HG03139 (cell line): ENCODE data around the gene MYRIP.
"Not testable (repeated sequence)": the region's sequence is repeated elsewhere in the genome, so short reads cannot be mapped to it uniquely, and the experiment has no call there.

ENCODE experiments used
- ATAC-seq: cut with Tn5 transposase; IDR thresholded peaks from one replicate; pipeline ENCODE4 v1.9.1; 2021; ENCODE audit not compliant: unreplicated experiment

Gene MYRIP

DNA sequence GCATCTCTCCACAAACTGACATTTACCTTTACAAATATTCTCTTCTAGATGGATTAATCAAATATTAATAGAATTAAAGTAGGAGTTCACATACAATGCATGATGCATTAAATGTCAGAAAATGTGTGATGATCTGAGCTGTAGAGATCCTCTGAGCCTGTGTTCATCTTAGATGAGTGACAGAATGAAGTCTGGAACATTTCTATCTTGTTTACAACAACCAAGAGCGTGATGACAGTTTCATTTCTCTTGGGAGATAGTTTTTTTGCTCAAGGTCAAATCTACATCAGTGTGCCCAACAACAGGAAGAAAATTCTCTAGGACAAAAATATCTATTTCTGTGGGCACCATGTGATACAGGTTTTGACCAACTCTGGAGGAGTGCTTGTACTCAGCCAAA is 211.9 kb downstream of the MYRIP start:
- no peak for ATAC-seq

DNA sequence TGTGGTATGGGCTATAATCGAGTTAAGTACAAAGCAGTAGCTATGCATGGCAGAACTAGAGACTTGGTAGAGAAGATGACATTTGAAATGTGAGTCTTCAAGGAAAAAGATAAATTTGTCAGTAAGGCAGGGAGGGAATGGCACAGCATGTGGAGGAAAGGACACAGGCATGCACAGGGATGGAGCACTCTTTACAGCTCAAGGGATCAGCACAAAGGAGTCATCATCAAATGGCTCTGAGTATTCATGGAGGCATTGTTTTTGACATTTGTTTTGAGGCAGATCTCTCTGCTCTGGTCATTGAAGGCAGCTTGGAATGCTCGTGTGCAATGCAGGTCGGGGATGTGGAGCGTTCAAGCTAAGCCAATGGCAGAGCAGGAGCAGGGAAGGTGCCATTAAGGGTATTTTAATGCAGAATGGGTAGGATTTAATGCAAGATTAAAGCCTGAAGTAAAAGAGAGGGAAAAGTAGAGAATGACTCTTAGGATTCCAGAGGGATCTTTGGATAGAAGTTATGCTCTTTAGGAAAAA is 213.0 kb downstream of the MYRIP start:
- no peak for ATAC-seq

DNA sequence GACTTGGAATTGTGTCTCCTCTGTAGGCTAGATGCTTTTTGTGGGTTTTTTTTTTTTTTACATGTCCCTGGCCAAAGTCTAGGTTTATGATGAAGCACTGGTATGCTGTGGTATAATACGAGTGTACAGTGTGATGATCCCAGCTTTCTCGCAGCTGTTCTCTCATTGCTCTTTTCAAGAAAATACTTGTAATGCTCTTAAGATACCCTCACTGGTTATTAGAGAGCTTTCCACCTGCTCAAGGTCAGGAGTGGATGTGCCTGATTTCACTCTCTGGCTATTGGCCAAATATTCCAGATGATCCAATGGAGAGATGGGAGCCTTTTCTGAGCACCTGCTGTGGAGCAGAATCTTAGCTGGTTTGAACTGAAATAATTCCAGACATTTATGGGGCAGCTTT is 215.1 kb downstream of the MYRIP start:
- ATAC-seq = no peak

DNA sequence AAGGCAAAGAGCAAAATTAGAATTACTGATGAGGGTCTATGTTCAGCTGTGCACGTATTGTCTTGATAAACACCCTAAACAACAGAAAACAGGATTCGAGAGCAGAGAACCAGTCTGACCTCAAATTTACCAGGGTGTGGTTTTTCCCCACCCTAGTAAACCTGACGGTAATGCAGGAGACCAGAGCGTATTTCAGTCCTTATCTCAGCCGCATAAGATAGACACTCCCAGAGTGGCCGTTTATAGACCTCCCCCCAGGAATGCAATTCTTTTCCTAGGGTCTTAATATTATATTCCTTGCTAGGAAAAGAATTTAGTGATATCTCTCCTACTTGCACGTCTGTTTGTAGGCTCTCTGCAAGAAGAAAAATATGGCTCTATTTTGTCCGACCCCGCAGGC is 216.5 kb downstream of the MYRIP start:
- ATAC-seq = not testable (repeated sequence)

DNA sequence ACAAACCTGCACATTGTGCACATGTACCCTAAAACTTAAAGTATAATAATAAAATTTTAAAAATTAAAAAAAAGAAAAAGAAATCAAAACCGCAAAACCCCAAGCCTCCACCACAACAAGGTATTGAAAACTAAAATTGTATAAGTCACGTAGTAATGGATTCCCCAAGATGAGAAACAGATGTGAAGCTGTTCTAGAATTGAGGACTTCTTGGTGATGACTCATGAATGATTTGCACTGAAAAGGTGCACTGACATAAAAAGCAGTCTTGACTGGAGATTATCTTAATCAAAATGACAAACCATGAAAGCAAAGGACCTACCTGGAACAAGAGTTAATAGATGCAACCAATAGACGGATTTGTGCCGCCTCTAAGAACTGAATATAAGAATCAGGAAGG is 225.8 kb downstream of the MYRIP start:
- no peak for ATAC-seq

DNA sequence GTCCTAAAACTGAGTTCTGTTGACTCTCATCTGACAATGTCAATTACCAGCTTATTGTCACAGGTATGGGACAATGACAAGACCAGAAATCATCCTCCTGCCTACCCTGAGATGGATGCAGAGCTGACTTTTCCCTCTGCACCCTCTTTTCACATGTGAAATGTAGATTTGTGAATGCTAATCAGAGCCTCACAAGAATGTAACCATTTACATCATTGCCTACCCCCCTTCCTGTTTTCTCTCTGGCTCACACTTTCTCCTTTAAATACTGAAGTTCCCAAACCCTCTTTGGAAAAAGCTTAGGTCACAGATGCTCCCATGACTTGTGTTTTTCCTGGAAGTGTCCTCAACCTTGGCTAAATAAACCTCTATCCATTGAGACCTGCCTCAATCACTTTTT is 228.2 kb downstream of the MYRIP start:
- no peak for ATAC-seq

DNA sequence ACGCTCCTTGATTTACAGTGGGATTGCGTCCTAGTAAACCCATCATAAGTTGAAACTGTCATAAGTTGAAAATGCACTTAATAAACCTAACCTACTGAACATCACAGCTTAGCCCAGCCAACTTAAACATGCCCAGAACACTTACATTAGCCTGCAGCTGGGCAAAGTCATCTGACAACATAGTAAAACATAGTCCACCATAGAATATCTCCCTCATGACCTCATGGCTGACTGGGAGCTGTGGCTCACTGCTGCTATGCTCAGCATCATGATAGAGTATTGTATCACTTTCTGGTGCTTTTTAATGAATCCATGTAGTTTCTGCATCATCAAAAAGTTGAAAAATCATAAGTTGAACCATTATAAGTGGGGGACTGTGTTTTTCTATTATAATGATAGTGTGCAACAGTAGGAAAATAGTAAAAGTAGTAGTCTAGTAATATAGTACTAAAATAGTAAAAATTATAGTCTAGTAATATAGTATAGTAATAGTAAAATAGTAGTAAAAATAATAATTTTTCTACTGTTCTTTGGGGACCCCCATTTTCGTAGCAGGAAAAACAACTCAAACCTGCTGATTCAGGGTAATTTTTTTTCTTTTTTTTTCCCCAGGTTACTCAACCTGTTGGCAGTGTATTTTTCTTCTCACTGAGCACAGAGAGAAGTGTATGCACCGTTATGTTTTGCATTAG is 233.5 kb downstream of the MYRIP start:
- no peak for ATAC-seq

DNA sequence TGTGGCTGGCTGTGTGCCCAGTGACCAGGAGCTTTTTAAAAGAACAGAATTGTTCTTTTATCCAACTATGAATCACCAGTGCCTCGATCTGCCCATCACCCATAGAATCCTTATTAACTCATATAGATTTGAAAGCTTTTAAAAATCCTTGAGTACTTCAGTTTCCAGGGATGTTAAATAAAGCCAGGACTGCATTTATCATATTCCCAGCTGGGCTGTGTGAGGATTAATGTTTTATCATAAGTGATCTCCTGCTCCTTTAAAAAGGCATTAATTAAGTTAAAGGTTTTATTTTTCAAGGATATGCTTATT is 234.0 kb downstream of the MYRIP start:
- no peak for ATAC-seq

DNA sequence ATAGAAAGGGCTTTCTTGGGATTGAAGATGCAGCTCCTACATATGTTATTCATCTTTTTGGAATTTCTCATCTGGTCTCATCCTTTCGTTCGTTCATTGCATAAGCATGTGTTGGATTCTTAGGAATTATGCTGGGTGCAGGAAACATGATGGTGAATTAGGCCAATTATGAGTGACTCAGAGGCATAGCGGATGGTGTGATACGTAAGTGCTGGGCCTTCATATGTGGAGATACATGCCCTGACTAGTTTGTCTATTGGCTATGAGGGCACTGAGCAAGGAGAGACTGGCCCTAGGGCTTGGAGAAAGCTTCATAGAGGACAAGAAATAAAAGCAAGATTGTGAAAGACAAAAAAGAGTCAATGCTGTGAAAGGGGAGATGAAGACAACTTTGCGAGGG is 235.1 kb downstream of the MYRIP start:
- ATAC-seq = no peak

DNA sequence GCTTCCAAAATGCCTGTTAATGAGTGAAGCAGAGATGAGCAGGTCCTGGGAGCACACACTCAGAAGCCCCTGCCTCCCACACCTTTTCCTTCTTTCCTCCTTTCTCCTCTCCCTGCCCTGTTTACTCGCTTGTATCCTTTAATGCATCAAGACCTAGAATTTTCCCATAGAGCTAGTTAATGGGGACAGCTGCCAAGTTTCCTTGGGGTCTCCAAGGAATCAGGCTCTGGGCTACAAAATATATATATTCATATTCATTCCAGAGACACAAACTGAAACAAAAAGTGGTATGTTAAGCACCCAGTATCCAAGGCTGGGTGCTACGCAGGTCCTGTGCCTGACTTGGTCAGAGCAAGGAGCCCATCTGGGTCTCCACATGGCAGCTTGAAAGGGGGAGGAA is 235.6 kb downstream of the MYRIP start:
- ATAC-seq = no peak

DNA sequence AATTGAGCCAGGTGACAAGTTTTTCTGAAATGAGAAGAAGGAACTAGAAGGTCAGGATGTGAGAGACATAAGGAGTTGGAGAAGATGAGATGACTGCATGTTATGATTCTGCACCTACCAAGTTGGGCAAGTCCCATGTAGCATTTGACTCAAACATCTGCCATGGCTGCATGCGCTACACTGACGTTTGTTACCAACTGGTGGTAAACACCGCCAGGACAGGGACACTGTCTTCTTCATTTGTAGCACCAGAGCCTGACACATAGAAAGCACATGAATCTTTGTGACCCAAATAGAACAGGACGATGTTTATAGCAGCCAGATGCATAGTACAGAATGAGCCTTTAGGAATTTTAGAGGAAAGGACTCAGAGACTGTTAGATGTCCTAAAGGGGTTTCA is 236.7 kb downstream of the MYRIP start:
- ATAC-seq = no peak

DNA sequence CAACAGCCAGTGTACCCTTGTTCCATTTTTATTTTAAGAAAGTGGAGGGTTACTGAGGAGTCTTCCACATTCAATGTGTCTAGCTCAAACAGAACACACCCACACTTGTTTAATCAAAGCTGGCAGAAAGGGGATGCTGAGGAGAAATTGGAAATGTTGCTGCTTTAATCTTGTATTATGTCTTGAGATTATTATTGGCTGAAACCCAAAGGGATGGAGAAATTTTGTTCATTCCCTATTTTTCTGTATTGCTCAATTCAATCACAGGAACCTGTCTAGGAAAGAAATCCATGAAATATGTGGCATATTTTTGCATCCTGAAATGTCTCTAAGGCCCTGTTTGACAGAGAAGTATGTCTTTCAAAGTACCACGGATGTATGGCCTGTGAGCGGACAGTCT is 238.0 kb downstream of the MYRIP start:
- ATAC-seq = no peak

DNA sequence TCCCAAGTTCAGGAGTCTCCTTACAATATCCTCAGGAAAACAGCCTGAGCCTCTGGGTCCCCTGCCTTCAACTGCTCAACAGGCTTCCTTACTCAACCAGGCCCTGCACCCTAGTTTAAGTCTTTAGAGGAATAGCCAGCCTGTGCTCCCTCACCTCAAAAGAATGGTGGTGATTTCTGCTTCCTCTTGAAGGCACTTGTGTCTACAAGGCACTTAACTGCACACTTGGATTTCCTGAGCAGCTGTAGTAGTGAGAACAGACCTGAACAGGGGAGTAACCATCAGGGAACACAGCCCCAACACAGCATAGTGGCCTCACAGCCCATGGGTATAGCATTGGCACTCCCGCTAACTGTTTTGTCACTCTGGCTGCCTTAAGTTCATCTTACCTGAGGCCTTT is 244.3 kb downstream of the MYRIP start:
- ATAC-seq = no peak

DNA sequence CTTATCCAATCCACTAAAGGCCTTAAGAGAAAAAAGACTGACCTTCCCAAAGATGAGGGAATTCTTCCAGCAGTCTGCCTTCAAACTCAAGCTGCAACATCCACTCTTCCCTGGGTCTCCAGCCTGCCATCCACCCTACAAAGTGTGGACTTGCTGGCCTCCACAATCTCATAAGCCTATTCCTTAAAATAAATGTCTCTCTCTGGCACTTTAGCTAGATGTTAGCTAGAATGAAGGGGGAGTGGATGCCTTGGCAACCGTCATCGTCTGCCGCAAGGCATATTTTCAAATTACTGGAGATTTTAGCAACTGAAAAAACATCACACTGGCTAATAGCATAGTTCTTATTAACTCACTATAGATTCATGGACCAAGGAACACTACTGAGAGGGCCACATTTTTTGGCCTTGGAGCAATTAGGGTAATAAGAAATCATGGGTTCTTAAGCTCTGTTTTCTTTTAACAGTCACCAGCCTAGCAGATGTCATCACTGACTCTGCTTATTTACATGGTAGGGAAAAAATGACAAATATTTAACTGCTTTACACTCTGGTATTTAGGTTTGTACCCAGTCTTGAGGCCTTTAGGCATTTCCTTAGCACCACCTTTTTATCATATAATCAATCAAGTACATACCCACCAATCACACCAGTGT is 245.3 kb downstream of the MYRIP start:
- no peak for ATAC-seq

DNA sequence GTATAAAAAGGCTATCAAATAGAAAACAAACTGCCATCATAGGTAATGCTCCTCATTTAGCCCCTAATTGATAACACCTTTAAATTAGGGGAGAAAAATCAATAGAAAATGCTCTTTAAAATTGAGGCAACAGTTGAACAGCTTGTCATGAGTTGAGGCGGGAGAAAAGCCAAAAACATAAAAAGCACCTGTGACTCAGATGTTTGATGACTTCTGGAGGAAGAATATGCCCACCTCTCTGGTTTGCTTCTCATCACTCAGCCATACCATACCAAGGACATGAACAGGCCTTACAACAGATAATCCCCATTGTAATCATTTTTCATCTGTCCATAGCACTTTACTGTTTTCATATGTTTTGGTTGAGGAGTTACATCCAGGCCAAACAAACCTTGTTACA is 246.0 kb downstream of the MYRIP start:
- ATAC-seq = no peak

DNA sequence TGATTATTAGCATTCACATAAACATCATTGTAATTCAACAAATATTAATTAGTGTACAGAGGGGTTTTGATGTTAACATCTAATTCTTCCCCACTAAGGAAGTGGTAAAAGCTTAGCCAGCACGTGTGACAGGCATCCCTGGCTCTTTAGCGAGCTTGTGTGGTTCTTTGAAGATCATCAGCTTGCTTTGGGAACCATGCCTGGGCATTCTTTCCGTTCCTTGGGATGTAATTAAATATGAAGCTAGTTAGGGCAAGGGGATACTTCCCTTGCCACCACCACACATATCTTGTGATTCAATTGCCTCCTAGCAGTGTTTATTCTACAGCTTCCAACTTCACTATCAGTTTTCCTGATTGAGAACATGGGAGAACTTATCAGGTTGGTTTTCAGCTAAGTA is 246.5 kb downstream of the MYRIP start:
- ATAC-seq = no peak

DNA sequence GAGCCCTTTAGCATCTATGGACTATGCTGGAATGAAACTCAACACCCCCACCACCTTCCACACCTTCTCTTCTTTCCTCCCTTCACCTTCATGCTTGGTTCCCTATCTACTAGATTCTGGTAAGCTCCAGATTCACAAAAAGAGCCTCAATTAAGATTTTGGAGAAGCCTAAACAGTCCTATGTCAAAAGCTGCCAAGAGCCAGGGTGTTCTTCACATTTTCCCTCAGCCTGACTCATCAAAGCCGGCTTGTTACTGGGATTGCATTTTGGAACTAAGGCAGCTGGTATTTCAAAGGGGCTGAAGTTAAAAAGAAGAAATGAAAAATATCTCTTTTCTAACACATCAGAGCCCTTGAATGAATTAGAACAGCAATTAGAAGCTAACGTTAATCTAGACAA is 247.7 kb downstream of the MYRIP start:
- no peak for ATAC-seq

DNA sequence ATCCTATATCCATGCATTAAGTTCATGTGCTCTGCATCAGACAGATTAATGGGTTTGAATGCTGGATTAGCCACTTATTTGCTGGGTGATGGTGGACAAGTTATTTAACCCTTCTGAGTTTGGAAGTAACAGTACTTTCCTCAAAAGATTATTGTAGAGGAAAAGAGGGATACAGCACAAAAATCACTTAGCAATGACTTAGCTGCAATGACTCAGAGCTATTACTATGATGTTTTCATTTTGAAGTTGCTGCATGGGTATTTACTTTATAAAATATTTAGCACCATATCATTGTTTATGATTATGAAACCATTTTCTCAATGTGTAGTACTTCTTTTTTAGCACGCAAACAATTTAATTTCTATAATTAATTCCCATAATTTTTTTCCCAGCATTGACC is 248.4 kb downstream of the MYRIP start:
- ATAC-seq = no peak

DNA sequence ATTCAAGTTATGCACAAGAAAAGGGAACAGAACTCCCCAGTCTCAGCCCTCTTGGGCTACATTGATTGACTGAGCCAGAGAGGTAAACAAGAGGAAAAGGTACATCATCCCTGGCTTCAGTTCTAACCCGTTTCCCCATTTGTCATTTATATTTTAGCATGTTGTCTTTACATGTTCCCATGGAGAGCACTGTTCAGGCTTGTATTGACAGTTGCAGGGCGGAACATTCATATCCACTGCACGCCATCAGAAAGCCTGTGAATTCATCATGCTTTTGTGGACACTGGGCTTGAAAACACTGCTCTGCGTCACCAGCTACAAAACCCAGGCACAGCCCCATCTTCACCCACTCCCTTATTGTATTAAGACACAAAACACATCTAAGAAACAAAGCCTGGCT is 259.2 kb downstream of the MYRIP start:
- ATAC-seq = no peak

DNA sequence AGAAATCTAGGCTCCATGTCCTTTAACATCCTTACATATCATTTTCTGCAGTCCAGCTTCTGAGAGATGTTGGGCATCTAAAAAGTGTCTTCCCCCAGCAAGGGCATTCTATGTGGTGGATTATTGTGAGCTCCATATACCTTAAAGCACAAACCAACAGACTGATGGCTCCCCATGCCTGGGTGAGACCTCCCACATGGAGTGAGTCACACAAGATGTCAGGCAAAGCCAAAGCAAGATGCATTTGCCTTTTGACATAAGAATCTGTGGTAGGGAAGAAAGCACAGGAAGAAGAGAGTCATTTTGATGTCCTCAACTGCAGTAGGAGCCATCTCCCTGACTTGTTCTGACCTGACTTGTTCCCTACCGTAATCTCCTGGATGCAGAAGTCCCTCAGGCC is 261.4 kb downstream of the MYRIP start:
- ATAC-seq = no peak

DNA sequence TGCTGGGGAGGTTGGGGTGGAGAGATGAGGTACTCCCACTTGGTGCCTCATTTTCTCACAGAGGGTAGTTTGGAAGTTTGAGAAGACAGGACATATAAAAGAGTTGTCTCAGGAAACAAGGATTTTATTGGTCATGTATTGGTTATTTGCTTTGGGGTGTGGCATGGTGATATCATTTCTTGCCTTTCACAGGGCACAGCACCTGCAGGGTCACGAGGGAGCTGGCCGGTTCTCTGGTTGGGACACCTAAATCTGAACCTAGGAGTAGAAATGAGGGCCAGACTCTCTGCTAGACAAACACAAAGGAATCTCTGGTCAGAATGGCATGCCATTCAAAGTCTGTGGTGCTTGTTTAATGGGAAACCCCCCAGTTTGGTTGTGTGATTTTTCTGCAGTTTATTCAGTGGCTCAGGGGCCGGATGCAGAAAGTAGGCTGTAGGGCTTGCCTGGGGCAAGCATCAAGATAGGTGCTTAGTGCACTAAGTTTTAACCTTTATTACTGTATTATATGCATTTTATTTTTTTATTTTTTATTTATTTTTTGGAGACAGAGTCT is 262.4 kb downstream of the MYRIP start:
- ATAC-seq = no peak

DNA sequence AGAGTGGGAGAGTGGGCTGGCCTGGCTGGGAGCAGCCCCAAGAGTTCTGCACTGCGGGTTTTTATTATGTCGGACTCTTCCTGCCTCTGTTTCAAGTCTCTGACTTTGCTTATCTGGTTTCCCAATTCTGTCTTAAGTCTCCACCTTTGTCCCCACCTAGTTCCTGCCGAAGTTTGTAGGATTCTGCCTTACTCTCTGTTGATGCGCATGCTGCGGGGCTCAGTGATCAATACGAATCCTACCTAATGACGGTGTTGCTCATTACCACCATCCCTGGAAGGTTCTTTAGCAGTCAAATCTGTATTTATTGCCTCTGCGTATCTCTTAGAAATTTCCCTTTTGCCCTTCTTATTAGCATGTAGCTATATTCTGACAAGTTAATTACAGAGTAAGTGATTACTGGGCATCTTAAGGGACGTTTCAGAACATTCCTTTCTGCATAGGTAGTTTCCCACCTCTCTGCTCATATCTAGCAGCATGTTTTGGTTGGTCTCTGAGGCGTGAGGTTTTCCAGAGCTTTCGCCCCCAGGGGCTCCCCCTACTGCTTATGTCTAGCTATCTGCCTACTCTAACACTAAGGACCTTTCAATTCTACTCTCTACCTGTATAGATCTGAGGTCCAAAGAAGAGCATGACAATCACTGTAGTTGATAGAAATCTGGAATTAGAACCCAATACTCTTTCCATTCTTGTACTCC is 264.1 kb downstream of the MYRIP start:
- ATAC-seq = no peak
